ENCODE results near the gene CFAP45. TPM values are rescaled to one million over a fixed set of nuclear protein-coding genes. Genes with fewer than 3 reads are reported as not detected.
A peak's percentile ranks its signal among the peaks of the same experiment; 100 is the strongest.

The CFAP45 gene
- total and polyA plus RNA-seq, 9 of the 15 experiments (the other 6 are each of a cell fraction or from before 2014, with no cell fraction given): 0.65 to 2.4 (median 1.5) TPM

- TF ChIP-seq RERE (CRISPR knock-in tag; IDR thresholded peaks at IDR 0.05; ENCODE audit: borderline replicate concordance) (no peak), SOX6 (IDR thresholded peaks at IDR 0.05) (no peak), THRB (CRISPR knock-in tag; conservative IDR thresholded peaks at IDR 0.05) (0 out of 2 replicates have a peak, but pooled peaks have one; percentile 20), ZNF212 (CRISPR knock-in tag; IDR thresholded peaks at IDR 0.05) (no peak), FOXK2 (conservative IDR thresholded peaks at IDR 0.05 in 1 of 2, IDR thresholded peaks at IDR 0.05 in 1 of 2; ENCODE audit: low read depth in 2 of 2) (no peak), MNT (conservative IDR thresholded peaks at IDR 0.05) (peak; percentile 88 to 90), TGIF2 (CRISPR knock-in tag; IDR thresholded peaks at IDR 0.05) (0 out of 2 replicates have a peak, but pooled peaks have one; percentile 13), ZBTB17 (CRISPR knock-in tag; IDR thresholded peaks at IDR 0.05) (0 out of 2 replicates have a peak, but pooled peaks have one; percentile 49), KHSRP (IDR thresholded peaks at IDR 0.05) (no peak), ZNF232 (CRISPR knock-in tag; IDR thresholded peaks at IDR 0.05) (no peak), NONO (IDR thresholded peaks at IDR 0.05; ENCODE audit: low read depth in 2 of 2, low read length in 1 of 2) (0 out of 4 replicates have a peak, but pooled peaks of 1 of the 2 experiments have one; percentile 36), MAX (CRISPR knock-in tag; IDR thresholded peaks at IDR 0.05) (peak; percentile 96), ZEB2 (IDR thresholded peaks at IDR 0.05) (no peak), NFIC (IDR thresholded peaks at IDR 0.05) (peak; percentile 47; the same call in 1 of the 2 replicates), OTX1 (CRISPR knock-in tag; IDR thresholded peaks at IDR 0.05) (no peak), CEBPB (tag; IDR thresholded peaks at IDR 0.05) (no peak)
These were observed 25.1 kb upstream of the CFAP45 start, which contains the start of gene TAGLN2 (continued) for GRCh38 chr1:159924791-159925718.

All from K562 (cell line).